K562 (cell line): Measurements from ENCODE around the gene ASIC3. TPM values are rescaled to one million over a fixed set of nuclear protein-coding genes. Genes with fewer than 3 reads are reported as not detected.
A peak's percentile ranks its signal among the peaks of the same experiment; 100 is the strongest.

ENCODE experiments used
- ARID1B ChIP-seq: fragments of 450-650 bp; IDR thresholded peaks from 2 replicates; pipeline ENCODE4 v1.6.1; 2016; ENCODE audit warnings: antibody characterized with exemption, mild to moderate bottlenecking, inconsistent platforms
- CREB5 ChIP-seq: fragments of 250-450 bp; sonication (Bioruptor Pico); IDR thresholded peaks from 2 replicates; pipeline ENCODE4 v1.5.0; 2020; ENCODE audit warnings: mild to moderate bottlenecking
- CTCFL ChIP-seq: IDR thresholded peaks from 2 replicates; pipeline ENCODE4 v1.6.1; 2011; ENCODE audit warnings: borderline replicate concordance, low read depth, mild to moderate bottlenecking, moderate library complexity, low read length; ENCODE audit not compliant: insufficient read depth, poor library complexity, severe bottlenecking
- E2F3 ChIP-seq: fragments of 250-450 bp; sonication (Bioruptor Pico); IDR thresholded peaks from 2 replicates; pipeline ENCODE4 v1.4.0; 2020; ENCODE audit warnings: mild to moderate bottlenecking
- ESRRB ChIP-seq: fragments of 250-450 bp; sonication (Bioruptor Pico); IDR thresholded peaks from 2 replicates; pipeline ENCODE4 v1.5.0; 2020; ENCODE audit warnings: mild to moderate bottlenecking, moderate library complexity, borderline replicate concordance
- HDAC3 ChIP-seq: fragments of 450-650 bp; IDR thresholded peaks from 2 replicates; pipeline ENCODE4 v1.6.1; 2018; ENCODE audit warnings: borderline replicate concordance, mild to moderate bottlenecking, moderate library complexity; ENCODE audit not compliant: partially characterized antibody
- HMGXB4 ChIP-seq: sonication (generic); formaldehyde crosslinking; IDR thresholded peaks from 2 replicates; pipeline ENCODE4 v1.8.1; 2023; ENCODE audit warnings: mild to moderate bottlenecking, missing genetic modification reagents
- KAT7 ChIP-seq: sonication (generic); formaldehyde crosslinking; IDR thresholded peaks from 2 replicates; pipeline ENCODE4 v1.8.0; 2022; ENCODE audit warnings: missing genetic modification reagents, mild to moderate bottlenecking, borderline replicate concordance
- KDM2B ChIP-seq: fragments of 250-450 bp; sonication (Bioruptor Pico); IDR thresholded peaks from 2 replicates; pipeline ENCODE4 v1.8.0; 2021; ENCODE audit warnings: mild to moderate bottlenecking, moderate library complexity
- MNT ChIP-seq, 2 experiments: fragments of 450-650 bp; conservative IDR thresholded peaks; 2 replicates each; pipeline ENCODE4 v1.6.1; 2017; ENCODE audit warnings: mild to moderate bottlenecking in 2 of 2, moderate library complexity in 2 of 2
- NRF1 ChIP-seq, 2 experiments: fragments of 450-650 bp; IDR thresholded peaks in 1 of 2; conservative IDR thresholded peaks in 1 of 2; 2 replicates each; pipeline ENCODE4 v1.6.1; 2014; ENCODE audit warnings: mild to moderate bottlenecking in 2 of 2
- SMAD4 ChIP-seq: fragments of 250-450 bp; sonication (Bioruptor Pico); conservative IDR thresholded peaks from 2 replicates; pipeline ENCODE4 v1.8.0; 2021; ENCODE audit warnings: inconsistent platforms, mild to moderate bottlenecking, moderate library complexity
- STAT6 ChIP-seq: sonication (generic); formaldehyde crosslinking; IDR thresholded peaks from 2 replicates; pipeline ENCODE4 v1.8.1; 2023; ENCODE audit warnings: mild to moderate bottlenecking, missing genetic modification reagents
- ZNF212 ChIP-seq: fragments of 450-650 bp; formaldehyde crosslinking; IDR thresholded peaks from 2 replicates; pipeline ENCODE4 v1.4.0; 2020; ENCODE audit warnings: mild to moderate bottlenecking
- ZNF3 ChIP-seq: fragments of 250-450 bp; sonication (Bioruptor Pico); IDR thresholded peaks from 2 replicates; pipeline ENCODE4 v1.5.0; 2021; ENCODE audit warnings: mild to moderate bottlenecking, moderate library complexity
- ZNF408 ChIP-seq: fragments of 250-450 bp; sonication (Bioruptor Pico); IDR thresholded peaks from 2 replicates; pipeline ENCODE4 v1.4.0; 2020; ENCODE audit warnings: low read depth, mild to moderate bottlenecking, moderate library complexity
- polyA plus RNA-seq, 8 experiments: library from polyadenylated mRNA; depleted of rRNA in 4 of 8; stranded (reverse) in 5 of 8; unstranded in 3 of 8; fragments of >200 nt; fragmentation: Nextera tagmentation in 2 of 8; fragmentation: Illumina TruSeq in 1 of 8; extraction: Ambion mirVana in 2 of 8; extraction: Trizol in 1 of 8; gene quantifications; 2 replicates each; pipeline versions ENCODE4 v1.2.1 to v1.2.3, GENCODE V29; 2011 to 2014; ENCODE audit warnings: inconsistent platforms in 1 of 8, missing spikeins in 1 of 8
- total RNA-seq, 7 experiments: library from RNA; depleted of rRNA in 6 of 7; stranded (reverse); fragments of >200 nt in 6 of 7; fragmentation: Illumina TruSeq in 2 of 7; extraction: Trizol in 2 of 7; gene quantifications; 2 replicates each; pipeline versions ENCODE4 v1.2.1 to v1.2.3, GENCODE V29; 2011 to 2021; ENCODE audit warnings: low replicate concordance in 1 of 7

ASIC3 gene
- total and polyA plus RNA-seq, 9 of the 15 experiments (the other 6 are each of a cell fraction or from before 2014, with no cell fraction given) = 0.11 to 5.0 (median 0.87) TPM

- peak; percentile 67; the same call in 1 of the 2 replicates for TF ChIP-seq HMGXB4 (CRISPR knock-in tag)
- TF ChIP-seq NRF1 (conservative IDR thresholded peaks at IDR 0.05 in 1 of 2, IDR thresholded peaks at IDR 0.05 in 1 of 2) = peak; percentile 91 to 92
- TF ChIP-seq CREB5 (CRISPR knock-in tag) = no peak
- no peak for TF ChIP-seq ESRRB (CRISPR knock-in tag)
- TF ChIP-seq HDAC3 = no peak
- peak; percentile 66; the same call in 1 of the 2 replicates for TF ChIP-seq STAT6
- TF ChIP-seq KDM2B = no peak
- peak; percentile 91 for TF ChIP-seq SMAD4 (CRISPR knock-in tag)
- peak; percentile 96 to 98 for TF ChIP-seq MNT (conservative IDR thresholded peaks at IDR 0.05)
- peak; percentile 65 for TF ChIP-seq ARID1B
- no peak for TF ChIP-seq ZNF408
- TF ChIP-seq ZNF3 = no peak
- TF ChIP-seq KAT7 (CRISPR knock-in tag) = peak; percentile 97; the same call in 1 of the 2 replicates
- peak; percentile 97 for TF ChIP-seq CTCFL
- peak; percentile 35; the same call in 1 of the 2 replicates for TF ChIP-seq E2F3 (CRISPR knock-in tag)
- no peak for TF ChIP-seq ZNF212 (CRISPR knock-in tag)
Observed at GRCh38 chr7:151028131-151028947, 20.0 kb upstream of the ASIC3 start, which contains the start of gene ABCB8 (continued).
